H1 (cell line): ENCODE data around the gene UNK. TPM values are rescaled to one million over a fixed set of nuclear protein-coding genes. Genes with fewer than 3 reads are reported as not detected.

Source experiments
- CEBPB ChIP-seq: IDR thresholded peaks from 2 replicates; pipeline ENCODE4 v1.6.1; 2012; ENCODE audit warnings: low read depth, low read length
- GABPA ChIP-seq: IDR thresholded peaks from 2 replicates; pipeline ENCODE4 v1.6.1; 2011; ENCODE audit warnings: mild to moderate bottlenecking, low read length, moderate library complexity, borderline replicate concordance; ENCODE audit not compliant: insufficient read depth
- KDM5A ChIP-seq: fragments of 200-600 bp; IDR thresholded peaks from 2 replicates; pipeline ENCODE4 v1.7.1; 2012; ENCODE audit warnings: mild to moderate bottlenecking, low read length, inconsistent platforms, mixed read lengths
- RXRA ChIP-seq: IDR thresholded peaks from 2 replicates; pipeline ENCODE4 v1.6.1; 2011; ENCODE audit warnings: low read depth, mild to moderate bottlenecking, low read length, moderate library complexity; ENCODE audit not compliant: insufficient read depth
- polyA plus RNA-seq, 7 experiments: library from polyadenylated mRNA; depleted of rRNA in 3 of 7; stranded (reverse) in 5 of 7; unstranded in 2 of 7; fragments of >200 nt in 5 of 7; fragments of 200-250 nt in 2 of 7; gene quantifications; 1 replicate in 5 of 7; 2 replicates in 1 of 7; 4 replicates in 1 of 7; pipeline versions ENCODE4 v1.2.1 to v1.2.3, GENCODE V29; 2011 to 2013; ENCODE audit warnings: missing spikeins in 2 of 7, mixed read lengths in 2 of 7
- total RNA-seq: library from RNA; stranded (reverse); fragmentation: NEBNext Ultra II Directional; extraction: Animal tissue kit (Norgen Biotek cat#: 25700); gene quantifications from 2 replicates; pipeline ENCODE4 v1.2.1, GENCODE V29; 2021

Gene UNK
- total and polyA plus RNA-seq, 2 of the 8 experiments (the other 6 are each of a cell fraction or from before 2014, with no cell fraction given): 24.2 to 33.3 TPM

GRCh38 chr17:75847614-75848522 is 63.3 kb downstream of the UNK start (continued):
- no peak for TF ChIP-seq RXRA
- no peak for TF ChIP-seq GABPA
- no peak for TF ChIP-seq KDM5A
- TF ChIP-seq CEBPB: no peak
- TF ChIP-seq, all 59 proteins: peak for 0
